ENCODE results near the gene PLA1A. TPM values are rescaled to one million over a fixed set of nuclear protein-coding genes. Genes with fewer than 3 reads are reported as not detected.

Gene PLA1A
- total and polyA plus RNA-seq, 10 of the 15 experiments (the other 5 are each of a cell fraction or from before 2014, with no cell fraction given): 2.9 to 106 (median 4.8) TPM

GRCh38 chr3:119550192-119550910, 47.3 kb upstream of the PLA1A start (continued):
- TF ChIP-seq ETV6 (conservative IDR thresholded peaks at IDR 0.05 in 1 of 2, IDR thresholded peaks at IDR 0.05 in 1 of 2; ENCODE audit: borderline replicate concordance in 1 of 2, low read depth in 1 of 2) (peak in 1 of 2 experiments; percentile 50; a peak in 1 of 4 replicates), TAF1 (IDR thresholded peaks at IDR 0.05; ENCODE audit: borderline replicate concordance, low read depth, low read length) (peak; percentile 22; the same call in 1 of the 2 replicates), RUNX3 (IDR thresholded peaks at IDR 0.05; ENCODE audit: low read length) (peak; percentile 50; the same call in 1 of the 2 replicates), SIN3A (IDR thresholded peaks at IDR 0.05; ENCODE audit: low read depth, low read length) (no peak), POLR2A (IDR thresholded peaks at IDR 0.05; ENCODE audit: low read depth, low read length) (peak; percentile 54), CHD4 (IDR thresholded peaks at IDR 0.05) (no peak), HDAC6 (IDR thresholded peaks at IDR 0.05; ENCODE audit: unreplicated experiment) (no peak), CREB1 (IDR thresholded peaks at IDR 0.05; ENCODE audit: low read depth) (no peak; the same call in 1 of the 2 replicates), TCF3 (IDR thresholded peaks at IDR 0.05; ENCODE audit: borderline replicate concordance, insufficient read depth, low read depth, low read length) (peak; percentile 59; the same call in 1 of the 2 replicates), FOXM1 (IDR thresholded peaks at IDR 0.05; ENCODE audit: low read depth, low read length) (peak; percentile 76; the same call in 1 of the 2 replicates), ZNF217 (IDR thresholded peaks at IDR 0.05) (no peak), IRF4 (IDR thresholded peaks at IDR 0.05; ENCODE audit: low read depth, low read length) (no peak), FOS (IDR thresholded peaks at IDR 0.05; ENCODE audit: borderline replicate concordance, extremely low read depth, insufficient read length) (no peak), ATF7 (IDR thresholded peaks at IDR 0.05; ENCODE audit: low read depth) (no peak), YBX1 (IDR thresholded peaks at IDR 0.05) (no peak), HDGF (IDR thresholded peaks at IDR 0.05) (0 out of 2 replicates have a peak, but pooled peaks have one; percentile 18), IKZF1 (conservative IDR thresholded peaks at IDR 0.05) (peak; percentile 57), MTA3 (IDR thresholded peaks at IDR 0.05; ENCODE audit: borderline replicate concordance, low read length) (0 out of 2 replicates have a peak, but pooled peaks have one; percentile 88), BACH1 (IDR thresholded peaks at IDR 0.05; ENCODE audit: borderline replicate concordance) (no peak), IRF3 (IDR thresholded peaks at IDR 0.05) (no peak), STAT1 (conservative IDR thresholded peaks at IDR 0.05) (no peak), ZBED1 (IDR thresholded peaks at IDR 0.05; ENCODE audit: borderline replicate concordance) (peak; percentile 52; the same call in 1 of the 2 replicates), SIX5 (IDR thresholded peaks at IDR 0.05; ENCODE audit: low read depth, low read length, severe bottlenecking) (no peak)
- TF ChIP-seq, protein P1, sequence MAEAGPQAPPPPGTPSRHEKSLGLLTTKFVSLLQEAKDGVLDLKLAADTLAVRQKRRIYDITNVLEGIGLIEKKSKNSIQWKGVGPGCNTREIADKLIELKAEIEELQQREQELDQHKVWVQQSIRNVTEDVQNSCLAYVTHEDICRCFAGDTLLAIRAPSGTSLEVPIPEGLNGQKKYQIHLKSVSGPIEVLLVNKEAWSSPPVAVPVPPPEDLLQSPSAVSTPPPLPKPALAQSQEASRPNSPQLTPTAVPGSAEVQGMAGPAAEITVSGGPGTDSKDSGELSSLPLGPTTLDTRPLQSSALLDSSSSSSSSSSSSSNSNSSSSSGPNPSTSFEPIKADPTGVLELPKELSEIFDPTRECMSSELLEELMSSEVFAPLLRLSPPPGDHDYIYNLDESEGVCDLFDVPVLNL (IDR thresholded peaks at IDR 0.05; ENCODE audit: low read depth, low read length): no peak
- TF ChIP-seq, protein P2, sequence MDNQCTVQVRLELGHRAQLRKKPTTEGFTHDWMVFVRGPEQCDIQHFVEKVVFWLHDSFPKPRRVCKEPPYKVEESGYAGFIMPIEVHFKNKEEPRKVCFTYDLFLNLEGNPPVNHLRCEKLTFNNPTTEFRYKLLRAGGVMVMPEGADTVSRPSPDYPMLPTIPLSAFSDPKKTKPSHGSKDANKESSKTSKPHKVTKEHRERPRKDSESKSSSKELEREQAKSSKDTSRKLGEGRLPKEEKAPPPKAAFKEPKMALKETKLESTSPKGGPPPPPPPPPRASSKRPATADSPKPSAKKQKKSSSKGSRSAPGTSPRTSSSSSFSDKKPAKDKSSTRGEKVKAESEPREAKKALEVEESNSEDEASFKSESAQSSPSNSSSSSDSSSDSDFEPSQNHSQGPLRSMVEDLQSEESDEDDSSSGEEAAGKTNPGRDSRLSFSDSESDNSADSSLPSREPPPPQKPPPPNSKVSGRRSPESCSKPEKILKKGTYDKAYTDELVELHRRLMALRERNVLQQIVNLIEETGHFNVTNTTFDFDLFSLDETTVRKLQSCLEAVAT (IDR thresholded peaks at IDR 0.05): no peak
- TF ChIP-seq, protein P3, sequence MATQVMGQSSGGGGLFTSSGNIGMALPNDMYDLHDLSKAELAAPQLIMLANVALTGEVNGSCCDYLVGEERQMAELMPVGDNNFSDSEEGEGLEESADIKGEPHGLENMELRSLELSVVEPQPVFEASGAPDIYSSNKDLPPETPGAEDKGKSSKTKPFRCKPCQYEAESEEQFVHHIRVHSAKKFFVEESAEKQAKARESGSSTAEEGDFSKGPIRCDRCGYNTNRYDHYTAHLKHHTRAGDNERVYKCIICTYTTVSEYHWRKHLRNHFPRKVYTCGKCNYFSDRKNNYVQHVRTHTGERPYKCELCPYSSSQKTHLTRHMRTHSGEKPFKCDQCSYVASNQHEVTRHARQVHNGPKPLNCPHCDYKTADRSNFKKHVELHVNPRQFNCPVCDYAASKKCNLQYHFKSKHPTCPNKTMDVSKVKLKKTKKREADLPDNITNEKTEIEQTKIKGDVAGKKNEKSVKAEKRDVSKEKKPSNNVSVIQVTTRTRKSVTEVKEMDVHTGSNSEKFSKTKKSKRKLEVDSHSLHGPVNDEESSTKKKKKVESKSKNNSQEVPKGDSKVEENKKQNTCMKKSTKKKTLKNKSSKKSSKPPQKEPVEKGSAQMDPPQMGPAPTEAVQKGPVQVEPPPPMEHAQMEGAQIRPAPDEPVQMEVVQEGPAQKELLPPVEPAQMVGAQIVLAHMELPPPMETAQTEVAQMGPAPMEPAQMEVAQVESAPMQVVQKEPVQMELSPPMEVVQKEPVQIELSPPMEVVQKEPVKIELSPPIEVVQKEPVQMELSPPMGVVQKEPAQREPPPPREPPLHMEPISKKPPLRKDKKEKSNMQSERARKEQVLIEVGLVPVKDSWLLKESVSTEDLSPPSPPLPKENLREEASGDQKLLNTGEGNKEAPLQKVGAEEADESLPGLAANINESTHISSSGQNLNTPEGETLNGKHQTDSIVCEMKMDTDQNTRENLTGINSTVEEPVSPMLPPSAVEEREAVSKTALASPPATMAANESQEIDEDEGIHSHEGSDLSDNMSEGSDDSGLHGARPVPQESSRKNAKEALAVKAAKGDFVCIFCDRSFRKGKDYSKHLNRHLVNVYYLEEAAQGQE (IDR thresholded peaks at IDR 0.05; ENCODE audit: low read depth, low read length): no peak

All from GM12878 (cell line).